Stromal cell of bone marrow (primary cell): ENCODE measurements around the gene DCHS1.

Experiments
- DNase-seq: peaks from one replicate; pipeline ENCODE4 v3.0.0-alpha.2; 2012; ENCODE audit warnings: low read depth

DCHS1 gene

DNA sequence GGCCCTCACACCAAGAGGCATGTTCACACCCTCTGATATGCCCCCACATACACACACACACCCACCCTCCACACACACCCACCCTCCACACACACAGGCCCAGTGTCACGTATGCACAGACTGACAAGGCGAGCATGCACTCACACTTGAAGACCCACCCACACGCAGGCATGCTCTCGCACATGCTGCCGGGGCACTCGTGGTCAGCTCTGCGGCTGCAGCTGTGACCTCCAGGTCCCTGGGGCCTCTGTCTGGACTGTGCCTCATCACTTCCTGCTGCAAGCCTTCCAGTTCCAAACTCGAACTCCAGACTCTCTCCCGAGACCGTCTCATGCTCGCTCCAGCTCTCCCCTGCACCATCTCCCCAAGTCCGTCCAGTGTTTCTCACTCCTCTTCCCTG, 9.5 kb downstream of the DCHS1 start:
- peak; percentile 63 for DNase-seq

GRCh38 chr11:6642957-6643356, 12.7 kb downstream of the DCHS1 start:
- no peak for DNase-seq

DNA sequence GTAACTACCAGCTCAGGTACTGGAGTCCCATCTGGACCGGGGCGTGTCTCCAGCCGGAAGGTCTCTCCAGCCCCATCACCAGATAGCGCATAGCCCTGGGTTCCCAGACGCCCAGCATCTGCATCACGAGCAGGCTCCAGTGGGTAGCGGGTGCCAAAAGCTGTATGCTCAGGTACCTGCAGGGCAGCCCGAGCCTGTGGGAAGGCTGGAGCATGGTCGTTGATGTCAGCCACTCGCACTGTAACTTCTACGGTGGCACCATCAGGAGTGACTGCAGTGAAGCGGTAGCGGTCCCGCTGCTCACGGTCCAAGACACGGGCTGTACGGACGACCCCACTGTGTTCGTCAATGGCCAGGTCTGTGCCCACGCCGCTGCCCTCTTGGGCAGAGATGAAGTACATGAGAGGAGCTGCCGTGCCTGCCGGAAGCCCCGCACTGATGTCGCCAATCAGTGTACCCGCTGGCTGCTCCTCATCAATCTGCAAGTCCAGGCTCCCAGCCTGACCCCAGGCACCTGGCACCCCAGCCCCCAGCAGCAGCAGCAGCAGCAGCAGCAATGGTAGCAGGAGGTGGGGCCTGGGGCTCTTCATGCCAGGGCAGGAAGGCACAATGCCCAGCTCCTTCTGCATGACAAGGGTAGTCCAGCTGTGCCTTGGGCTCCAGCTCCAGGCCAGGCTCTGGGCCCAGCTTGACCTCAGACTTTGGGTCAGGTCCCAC, 14.5 kb downstream of the DCHS1 start:
- DNase-seq = no peak

GRCh38 chr11:6640036-6640984, 15.3 kb downstream of the DCHS1 start:
- no peak for DNase-seq

DNA sequence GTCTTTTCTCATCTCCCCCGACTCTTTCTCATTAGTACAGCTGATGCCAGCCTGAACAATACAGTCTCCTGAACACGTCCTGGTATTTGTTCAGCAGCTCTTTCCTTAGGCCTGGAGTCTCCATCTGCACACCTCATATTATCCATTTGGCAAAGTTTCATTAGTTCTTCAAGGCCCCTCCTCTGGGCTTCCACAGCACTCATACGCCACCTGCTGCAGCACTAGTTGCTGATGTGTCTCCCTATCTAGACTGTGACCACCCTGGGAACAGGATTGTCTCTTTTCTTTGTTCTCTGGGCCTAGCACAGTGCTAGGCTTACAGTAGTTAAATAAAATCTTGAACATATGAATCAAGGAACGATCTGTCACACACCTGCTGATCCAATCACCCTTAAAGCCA, 17.2 kb downstream of the DCHS1 start:
- no peak for DNase-seq

GRCh38 chr11:6637871-6638270, 17.7 kb downstream of the DCHS1 start:
- DNase-seq = peak; percentile 45

DNA sequence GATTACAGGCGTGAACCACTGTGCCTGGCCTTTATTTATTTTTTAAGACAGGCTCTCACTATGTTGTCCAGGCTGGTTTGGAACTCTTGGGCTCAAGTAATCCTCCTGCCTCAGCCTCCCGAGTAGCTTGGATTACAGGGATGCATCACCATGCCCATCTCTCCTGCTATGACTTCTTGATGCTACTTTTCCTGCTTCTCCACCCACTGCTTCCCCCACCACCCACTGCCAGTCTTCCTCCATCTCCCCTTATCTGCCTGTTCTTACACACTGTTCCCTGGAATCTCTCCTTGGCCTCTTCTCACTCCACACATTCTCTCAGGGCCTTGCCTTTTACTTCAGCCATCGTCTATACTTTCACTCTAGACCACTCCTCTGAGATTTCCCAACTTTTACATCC, 19.1 kb downstream of the DCHS1 start:
- no peak for DNase-seq

GRCh38 chr11:6635082-6635932, 20.3 kb downstream of the DCHS1 start:
- no peak for DNase-seq

- no peak for DNase-seq
These were observed 21.1 kb downstream of the DCHS1 start for GRCh38 chr11:6634534-6634933.

DNA sequence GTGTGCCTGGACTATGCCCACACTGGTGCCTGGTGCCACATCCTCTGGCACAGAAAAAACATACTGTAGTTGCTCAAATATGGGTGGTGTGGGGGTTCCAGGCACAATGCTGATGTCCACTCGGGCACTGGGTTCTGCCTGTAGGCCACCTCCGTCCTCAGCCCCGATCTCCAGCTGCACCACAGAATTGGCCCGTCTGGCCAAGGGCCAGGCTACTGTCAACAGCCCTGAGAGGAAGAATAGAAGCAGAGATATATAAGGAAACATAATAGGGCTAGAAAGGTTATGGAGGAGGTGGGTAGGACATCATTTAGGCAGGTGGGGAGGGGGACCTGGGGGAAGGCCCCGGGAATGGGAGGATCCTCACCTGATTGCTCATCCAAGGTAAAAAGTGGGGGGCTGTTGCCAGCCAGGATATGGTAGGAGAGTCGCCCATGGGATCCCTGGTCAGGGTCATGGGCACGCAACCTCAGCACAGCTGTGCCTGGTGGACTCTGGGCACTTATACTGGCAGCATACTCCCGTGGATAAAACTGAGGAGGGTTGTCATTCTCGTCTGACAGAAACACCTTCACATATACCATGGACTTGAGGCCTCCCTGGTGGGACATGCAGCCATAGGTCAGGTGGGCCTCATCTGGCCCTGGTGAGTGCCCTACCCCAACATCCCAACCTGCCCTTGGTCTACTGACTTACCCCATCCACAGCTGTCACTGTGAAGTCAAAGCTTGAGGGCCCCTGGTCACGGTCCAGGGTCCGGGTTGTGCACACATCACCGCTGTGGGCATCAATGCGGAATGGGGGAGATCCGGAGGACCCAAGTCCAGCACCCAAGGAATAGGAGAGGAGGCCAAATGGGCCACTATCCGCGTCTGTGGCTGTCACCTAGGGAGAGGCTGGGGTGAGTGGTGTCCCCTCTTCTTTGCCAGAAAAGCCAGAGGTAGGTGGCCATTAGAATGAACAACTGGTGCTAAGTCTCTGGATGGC, 21.9 kb downstream of the DCHS1 start:
- DNase-seq = no peak

GRCh38 chr11:6632116-6633073, 23.2 kb downstream of the DCHS1 start:
- no peak for DNase-seq

GRCh38 chr11:6631361-6631890, 24.2 kb downstream of the DCHS1 start:
- DNase-seq = no peak

- no peak for DNase-seq
These were observed 24.8 kb downstream of the DCHS1 start for GRCh38 chr11:6630632-6631291.

GRCh38 chr11:6629892-6630631, 25.5 kb downstream of the DCHS1 start:
- DNase-seq = no peak

DNA sequence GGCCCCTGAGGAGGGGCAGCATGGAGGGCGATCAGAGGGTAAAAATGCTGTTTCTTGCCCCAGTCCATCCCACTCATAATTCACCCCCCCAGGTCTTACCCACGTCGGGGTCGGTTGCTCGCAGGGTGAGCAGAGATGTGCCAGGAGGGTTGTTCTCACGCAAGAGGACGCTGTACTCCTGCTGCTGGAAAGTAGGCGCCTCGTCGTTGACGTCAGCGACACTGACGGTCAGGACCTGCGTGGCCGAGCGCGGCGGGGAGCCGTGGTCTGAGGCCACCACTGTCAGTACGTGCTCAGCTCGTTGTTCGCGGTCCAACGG, 26.1 kb downstream of the DCHS1 start:
- DNase-seq = no peak

- DNase-seq = no peak
These were observed 27.1 kb downstream of the DCHS1 start for GRCh38 chr11:6628526-6628925.

GRCh38 chr11:6627762-6628241, 27.8 kb downstream of the DCHS1 start:
- DNase-seq = no peak

GRCh38 chr11:6626971-6627761, 28.4 kb downstream of the DCHS1 start:
- DNase-seq = no peak
